Measurements from ENCODE around the gene GLP1R.

Gene GLP1R

GRCh38 chr6:39044181-39044580 is 4.4 kb upstream of the GLP1R start:
- DNase-seq (ENCODE audit: low read depth in 2 of 2), result no peak

GRCh38 chr6:39047434-39048327 is 900 bp upstream of the GLP1R start:
- DNase-seq (ENCODE audit: low read depth in 2 of 2), result no peak

GRCh38 chr6:39049575-39050283 is 1.1 kb downstream of the GLP1R start:
- no peak for DNase-seq (ENCODE audit: low read depth in 2 of 2)

DNA sequence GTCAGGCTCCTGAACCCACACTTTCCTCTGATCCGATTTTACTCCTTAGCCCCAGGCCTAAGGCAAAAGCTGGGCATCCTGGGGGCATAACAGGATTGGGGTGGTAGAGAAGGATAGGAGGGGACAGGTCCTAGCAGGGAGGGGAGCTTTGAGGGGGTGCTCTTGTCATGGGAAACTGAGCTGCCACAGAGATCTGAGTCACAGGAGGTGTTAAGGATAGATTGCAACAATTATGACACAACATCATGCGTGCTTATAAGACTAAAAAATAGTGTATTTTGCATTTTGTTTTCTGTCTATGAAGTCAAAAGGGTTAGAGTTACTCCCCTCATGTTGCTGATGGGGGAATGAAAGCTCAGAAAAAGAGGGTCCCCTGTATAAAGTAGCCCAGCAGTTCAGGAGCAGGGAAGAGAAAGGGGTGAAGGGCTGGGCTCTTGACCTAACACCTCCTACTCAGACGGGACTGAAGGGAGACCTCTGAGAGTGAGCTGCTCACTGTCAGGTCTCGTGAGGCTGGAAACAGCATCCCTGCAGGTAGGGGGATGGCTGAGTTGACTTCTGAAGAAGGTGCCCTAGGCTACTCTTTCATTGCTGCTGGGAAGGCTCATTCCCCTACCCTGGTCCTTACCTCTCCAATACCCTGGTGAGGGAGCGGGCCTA is 2.0 kb downstream of the GLP1R start:
- no peak for DNase-seq (ENCODE audit: low read depth in 2 of 2)

DNA sequence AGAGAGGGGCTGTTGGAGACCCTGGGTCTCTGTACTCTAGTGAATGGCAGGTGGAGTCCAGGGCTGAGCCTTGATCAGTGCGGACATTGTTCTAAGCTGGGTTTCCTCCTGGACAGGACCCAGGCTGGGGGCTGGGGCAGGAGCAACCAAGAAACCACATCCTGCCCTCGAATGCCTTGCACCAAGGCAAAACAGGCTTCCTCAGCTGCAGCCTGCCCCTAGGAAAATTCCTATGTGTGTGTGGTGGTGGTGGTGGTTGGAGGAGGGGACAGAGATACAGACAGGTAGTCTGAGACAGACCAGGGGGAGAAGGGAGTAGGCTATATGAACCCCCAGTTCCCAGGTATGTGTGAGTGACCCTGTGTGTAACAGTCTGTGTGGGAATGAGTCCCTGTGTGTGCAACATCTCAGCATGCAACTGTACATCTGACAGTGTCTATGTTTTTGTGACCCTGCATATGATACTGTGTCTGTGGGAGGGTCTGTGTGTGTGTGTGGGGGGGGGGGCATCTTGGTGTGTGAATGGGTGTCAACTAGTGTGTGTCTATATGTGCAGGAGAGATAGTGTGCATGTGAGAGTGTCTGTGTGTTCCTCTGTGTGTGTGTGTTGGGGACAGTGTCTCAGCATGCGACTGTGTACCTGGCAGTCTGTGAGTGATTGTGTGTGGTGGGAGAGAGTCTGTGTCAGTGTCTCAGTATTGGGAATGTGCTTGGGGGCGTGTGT is 3.0 kb downstream of the GLP1R start:
- DNase-seq (ENCODE audit: low read depth in 2 of 2), result no peak

GRCh38 chr6:39053016-39053624 is 4.5 kb downstream of the GLP1R start:
- DNase-seq (ENCODE audit: low read depth in 2 of 2), result no peak

GRCh38 chr6:39053854-39054576 is 5.4 kb downstream of the GLP1R start:
- no peak for DNase-seq (ENCODE audit: low read depth in 2 of 2)

DNA sequence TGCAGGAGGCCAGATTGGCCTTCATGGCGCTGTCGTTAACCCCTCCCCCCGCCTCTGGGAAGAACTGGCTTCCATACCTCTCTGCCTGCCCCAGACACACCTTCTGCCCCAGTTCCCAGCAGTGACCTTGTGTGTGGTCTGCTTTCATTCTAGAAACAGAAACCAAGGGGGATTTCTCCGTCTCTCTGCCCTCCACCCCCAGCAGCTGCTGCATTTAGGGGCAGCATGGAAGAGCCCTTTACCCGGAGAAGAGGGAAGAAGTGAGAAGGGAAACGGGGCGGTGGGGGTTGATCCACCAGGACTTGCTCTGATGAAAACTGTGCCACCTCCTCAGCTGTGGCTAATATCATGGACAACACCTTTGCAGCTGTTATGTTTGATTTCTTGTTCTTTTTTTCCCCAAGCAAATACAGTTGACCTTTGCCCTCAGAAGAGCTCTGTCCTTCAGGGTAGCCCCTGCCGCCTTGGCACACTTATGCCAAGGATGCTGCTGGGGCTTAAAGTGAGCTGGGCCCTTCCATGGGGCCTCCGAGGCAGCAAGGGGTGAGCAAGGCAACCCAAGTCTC is 6.1 kb downstream of the GLP1R start:
- no peak for DNase-seq (ENCODE audit: low read depth in 2 of 2)

DNA sequence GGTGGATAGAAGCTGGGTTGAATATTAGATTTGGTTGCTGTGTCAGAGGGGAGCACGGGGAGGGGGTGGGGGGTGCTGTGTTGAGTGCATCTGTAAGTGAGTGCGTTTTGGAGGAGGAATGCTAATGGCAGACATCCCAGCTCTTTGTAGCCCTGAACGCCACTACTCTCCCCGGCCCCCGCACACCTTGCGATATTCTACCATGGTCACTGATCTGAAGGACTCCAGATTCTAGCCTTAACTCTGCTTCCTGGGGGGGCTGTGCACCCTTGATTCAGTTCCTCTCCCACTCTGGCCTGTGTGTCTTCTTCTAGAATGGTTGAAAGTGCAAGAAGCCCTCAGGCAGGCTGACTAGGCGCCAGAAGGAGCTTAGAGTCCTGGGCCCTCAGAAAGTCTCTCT is 7.1 kb downstream of the GLP1R start:
- no peak for DNase-seq (ENCODE audit: low read depth in 2 of 2)

- no peak for DNase-seq (ENCODE audit: low read depth in 2 of 2)
Observed at GRCh38 chr6:39056191-39056590, 7.6 kb downstream of the GLP1R start.

DNA sequence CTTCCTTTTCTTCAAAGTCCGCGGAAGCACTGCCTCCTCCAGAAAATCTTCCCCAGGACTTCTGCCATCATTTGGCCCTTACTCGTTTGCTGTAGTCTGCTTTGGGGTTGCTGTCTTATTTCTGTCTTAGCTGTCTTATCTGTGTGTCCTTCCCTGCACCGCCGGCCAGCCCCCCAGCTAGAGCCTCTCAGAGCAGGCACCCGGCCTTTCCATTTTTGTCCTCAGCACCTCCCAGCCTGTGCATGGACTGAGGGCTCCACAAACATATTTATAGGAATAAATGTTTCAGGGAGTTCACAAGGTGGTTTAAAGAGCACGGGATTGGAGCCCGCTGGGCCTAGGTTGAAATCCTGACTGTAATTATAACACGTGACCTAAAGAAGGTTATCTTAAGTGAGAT is 8.1 kb downstream of the GLP1R start:
- DNase-seq (ENCODE audit: low read depth in 2 of 2), result no peak

DNA sequence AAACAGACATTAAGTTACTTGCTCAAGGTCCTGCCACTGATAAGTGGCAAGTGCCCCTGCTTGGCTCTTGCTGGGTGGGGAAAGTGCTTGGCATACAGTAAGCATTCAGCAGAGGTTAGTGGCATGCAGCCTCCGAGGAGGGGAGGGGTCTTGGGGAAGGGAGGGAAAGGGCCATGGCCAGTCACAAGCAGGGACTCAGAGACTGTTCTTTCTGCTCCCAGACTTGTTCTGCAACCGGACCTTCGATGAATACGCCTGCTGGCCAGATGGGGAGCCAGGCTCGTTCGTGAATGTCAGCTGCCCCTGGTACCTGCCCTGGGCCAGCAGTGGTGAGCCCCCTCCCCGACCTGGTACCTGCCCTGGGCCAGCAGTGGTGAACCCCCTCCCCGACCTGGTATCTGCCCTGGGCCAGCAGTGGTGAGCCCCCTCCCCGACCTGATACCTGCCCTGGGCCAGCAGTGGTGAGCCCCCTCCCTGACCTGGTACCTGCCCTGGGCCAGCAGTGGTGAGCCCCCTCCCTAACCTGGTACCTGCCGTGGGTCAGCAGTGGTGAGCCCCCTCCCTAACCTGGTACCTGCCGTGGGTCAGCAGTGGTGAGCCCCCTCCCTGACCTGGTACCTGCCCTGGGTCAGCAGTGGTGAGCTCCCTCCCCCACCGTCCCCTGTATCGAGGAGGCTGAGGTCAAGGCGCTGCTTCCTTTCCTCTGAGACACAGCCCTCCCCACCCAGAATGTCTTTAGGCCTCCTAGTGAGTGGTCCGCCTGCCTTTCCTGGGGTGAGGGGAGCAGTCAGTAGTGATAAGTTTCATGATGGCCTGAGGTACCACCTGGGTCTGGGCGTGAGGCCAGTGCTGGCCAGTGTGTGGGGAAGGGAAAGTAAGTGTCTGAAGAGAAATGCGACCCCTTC is 8.9 kb downstream of the GLP1R start:
- DNase-seq (ENCODE audit: low read depth in 2 of 2), result no peak

- no peak for DNase-seq (ENCODE audit: low read depth in 2 of 2)
Observed at GRCh38 chr6:39058471-39059147, 10.0 kb downstream of the GLP1R start.

DNA sequence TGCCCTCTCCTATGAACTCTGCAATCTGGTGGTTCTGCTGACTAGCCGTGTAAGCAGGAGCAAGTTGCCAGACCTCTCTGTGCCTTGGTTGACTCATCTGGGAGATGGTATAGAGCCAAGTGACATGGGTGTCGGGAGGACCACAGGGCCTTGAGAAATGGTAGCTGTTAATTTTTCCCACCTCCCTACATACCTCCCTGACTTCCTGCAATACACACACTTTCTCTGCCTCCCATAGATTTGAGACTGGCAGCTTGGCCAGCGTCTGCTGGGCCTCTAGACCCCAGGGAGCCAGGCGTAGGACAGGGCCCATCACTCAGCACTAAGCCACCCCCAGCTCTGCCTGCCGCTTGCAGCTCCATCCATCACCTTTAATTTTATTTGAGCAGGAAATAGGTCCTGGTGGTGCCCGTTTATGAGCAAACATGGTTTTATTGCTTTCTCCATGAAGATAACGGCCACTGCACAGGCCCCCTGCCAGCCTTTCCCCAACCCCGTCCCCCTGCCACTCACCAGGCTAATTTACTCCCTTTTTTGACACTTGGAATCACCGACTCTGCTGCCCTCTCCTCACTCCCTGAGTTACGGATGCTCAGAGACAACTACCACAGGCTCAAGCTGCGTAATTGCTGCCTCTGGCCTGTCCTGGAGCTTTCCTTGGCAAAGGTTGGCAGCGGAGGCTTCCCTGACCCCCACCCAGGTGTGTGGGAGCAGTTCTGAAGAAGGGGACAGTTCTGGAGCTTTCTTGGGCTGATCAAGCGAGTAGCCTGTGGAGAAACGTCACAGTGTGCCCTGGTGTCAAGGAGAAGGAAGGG is 11.1 kb downstream of the GLP1R start:
- DNase-seq (ENCODE audit: low read depth in 2 of 2), result no peak

DNA sequence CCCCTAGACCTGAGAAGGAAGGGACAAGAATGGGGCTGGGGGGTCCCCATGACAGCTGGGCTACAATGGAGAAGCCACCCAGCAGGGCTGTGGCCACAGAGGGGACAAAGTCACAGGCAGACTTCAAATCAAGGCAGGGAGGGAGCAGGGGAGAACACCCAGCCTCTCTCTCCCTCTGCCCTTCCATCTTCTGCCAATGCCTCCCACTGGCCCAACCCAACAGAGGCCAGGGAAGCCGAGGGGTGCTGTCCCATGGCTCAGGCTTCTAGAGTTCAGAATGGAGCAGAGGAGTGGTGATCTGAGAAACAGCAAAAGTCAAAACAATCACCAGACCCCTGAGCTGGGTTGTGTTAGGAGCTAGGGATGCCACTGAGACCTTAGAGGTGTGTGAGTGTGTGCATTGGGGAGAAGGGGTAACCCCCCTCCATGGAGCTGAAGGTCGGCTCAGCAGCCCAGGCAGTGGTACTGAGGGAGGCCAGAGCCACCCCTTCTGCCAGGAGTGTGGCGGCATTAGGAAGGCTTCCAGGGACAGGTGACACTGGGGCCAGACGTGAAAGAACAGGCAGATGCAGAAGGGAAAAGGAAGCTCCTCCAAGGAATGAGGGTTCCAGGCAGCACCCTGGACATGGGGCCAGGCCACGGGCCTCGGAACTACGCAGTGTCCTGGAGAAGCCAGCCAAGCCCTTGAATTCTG is 12.0 kb downstream of the GLP1R start:
- no peak for DNase-seq (ENCODE audit: low read depth in 2 of 2)

DNA sequence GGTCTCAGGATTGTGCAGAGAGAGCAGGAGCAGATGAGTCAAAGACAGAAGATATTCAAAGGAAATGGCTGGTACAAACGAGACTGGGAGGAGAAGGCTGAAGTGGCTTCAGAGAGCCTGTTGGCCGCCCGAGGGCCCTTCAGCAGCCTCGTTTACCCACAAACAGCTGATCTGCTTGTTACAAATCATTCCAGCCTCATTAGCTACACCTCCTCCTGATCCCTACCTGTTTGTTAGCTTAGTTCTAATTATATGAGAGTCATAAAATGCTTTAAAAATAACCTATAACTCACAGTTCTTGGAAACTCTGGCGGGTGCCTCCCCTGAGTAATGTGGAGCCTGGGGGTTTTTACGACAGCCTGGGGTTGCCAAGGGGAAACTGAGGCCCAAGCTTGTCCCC is 12.6 kb downstream of the GLP1R start:
- no peak for DNase-seq (ENCODE audit: low read depth in 2 of 2)

DNA sequence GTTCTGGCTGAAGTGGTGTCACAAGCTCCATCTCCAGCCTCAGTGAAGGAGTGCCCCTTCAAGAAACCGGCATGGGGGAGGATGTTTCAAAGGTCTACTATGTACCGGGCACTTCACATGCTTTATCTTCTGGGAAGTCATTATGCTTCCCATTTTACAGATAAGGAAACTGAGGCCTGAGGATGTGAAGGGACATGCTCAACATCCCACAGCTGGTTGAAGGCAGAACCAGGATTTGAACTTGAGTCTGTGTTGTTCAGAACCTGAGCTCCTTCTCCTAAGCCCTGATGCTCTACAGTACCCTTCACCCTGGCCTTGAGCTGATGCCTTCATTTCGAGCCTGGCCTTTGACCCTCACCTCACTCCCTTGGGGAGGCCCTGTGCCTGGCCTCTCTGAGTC is 13.0 kb downstream of the GLP1R start:
- no peak for DNase-seq (ENCODE audit: low read depth in 2 of 2)
